Measurements from ENCODE around the gene ITPR2.

ITPR2 gene

GRCh38 chr12:26403601-26404000 lies 429.4 kb downstream of the ITPR2 start:
- H3K4me3 ChIP-seq (ENCODE audit: low read depth, low read length): no peak overlapping the region
- TF ChIP-seq CTCF (IDR thresholded peaks at IDR 0.05; ENCODE audit: borderline replicate concordance, insufficient read depth, low read depth, low read length): no peak

- no peak for TF ChIP-seq CTCF (IDR thresholded peaks at IDR 0.05; ENCODE audit: borderline replicate concordance, insufficient read depth, low read depth, low read length)
- H3K4me3 ChIP-seq (ENCODE audit: low read depth, low read length): no peak overlapping the region
Measured at GRCh38 chr12:26402648-26403047, 430.3 kb downstream of the ITPR2 start.

- H3K4me3 ChIP-seq (ENCODE audit: low read depth, low read length): no peak overlapping the region
- no peak for TF ChIP-seq CTCF (IDR thresholded peaks at IDR 0.05; ENCODE audit: borderline replicate concordance, insufficient read depth, low read depth, low read length)
Measured at GRCh38 chr12:26401874-26402273, 431.1 kb downstream of the ITPR2 start.

- H3K4me3 ChIP-seq (ENCODE audit: low read depth, low read length): no peak overlapping the region
- TF ChIP-seq CTCF (IDR thresholded peaks at IDR 0.05; ENCODE audit: borderline replicate concordance, insufficient read depth, low read depth, low read length): no peak
Measured at GRCh38 chr12:26400627-26401026, 432.4 kb downstream of the ITPR2 start.

- H3K4me3 ChIP-seq (ENCODE audit: low read depth, low read length): no peak overlapping the region
- TF ChIP-seq CTCF (IDR thresholded peaks at IDR 0.05; ENCODE audit: borderline replicate concordance, insufficient read depth, low read depth, low read length): no peak
Measured at GRCh38 chr12:26399381-26399780, 433.6 kb downstream of the ITPR2 start.

- TF ChIP-seq CTCF (IDR thresholded peaks at IDR 0.05; ENCODE audit: borderline replicate concordance, insufficient read depth, low read depth, low read length): no peak
- H3K4me3 ChIP-seq (ENCODE audit: low read depth, low read length): no peak overlapping the region
Measured at GRCh38 chr12:26396402-26396801, 436.6 kb downstream of the ITPR2 start.

- no peak for TF ChIP-seq CTCF (IDR thresholded peaks at IDR 0.05; ENCODE audit: borderline replicate concordance, insufficient read depth, low read depth, low read length)
- no peak overlapping the region for H3K4me3 ChIP-seq (ENCODE audit: low read depth, low read length)
Measured at GRCh38 chr12:26389343-26389742, 443.7 kb downstream of the ITPR2 start.

Measured in GM12875 (cell line).